Measurements from ENCODE around the gene MED19. TPM values are rescaled to one million over a fixed set of nuclear protein-coding genes. Genes with fewer than 3 reads are reported as not detected.

MED19 gene
- 9.7 TPM for polyA plus RNA-seq (2013)

DNA sequence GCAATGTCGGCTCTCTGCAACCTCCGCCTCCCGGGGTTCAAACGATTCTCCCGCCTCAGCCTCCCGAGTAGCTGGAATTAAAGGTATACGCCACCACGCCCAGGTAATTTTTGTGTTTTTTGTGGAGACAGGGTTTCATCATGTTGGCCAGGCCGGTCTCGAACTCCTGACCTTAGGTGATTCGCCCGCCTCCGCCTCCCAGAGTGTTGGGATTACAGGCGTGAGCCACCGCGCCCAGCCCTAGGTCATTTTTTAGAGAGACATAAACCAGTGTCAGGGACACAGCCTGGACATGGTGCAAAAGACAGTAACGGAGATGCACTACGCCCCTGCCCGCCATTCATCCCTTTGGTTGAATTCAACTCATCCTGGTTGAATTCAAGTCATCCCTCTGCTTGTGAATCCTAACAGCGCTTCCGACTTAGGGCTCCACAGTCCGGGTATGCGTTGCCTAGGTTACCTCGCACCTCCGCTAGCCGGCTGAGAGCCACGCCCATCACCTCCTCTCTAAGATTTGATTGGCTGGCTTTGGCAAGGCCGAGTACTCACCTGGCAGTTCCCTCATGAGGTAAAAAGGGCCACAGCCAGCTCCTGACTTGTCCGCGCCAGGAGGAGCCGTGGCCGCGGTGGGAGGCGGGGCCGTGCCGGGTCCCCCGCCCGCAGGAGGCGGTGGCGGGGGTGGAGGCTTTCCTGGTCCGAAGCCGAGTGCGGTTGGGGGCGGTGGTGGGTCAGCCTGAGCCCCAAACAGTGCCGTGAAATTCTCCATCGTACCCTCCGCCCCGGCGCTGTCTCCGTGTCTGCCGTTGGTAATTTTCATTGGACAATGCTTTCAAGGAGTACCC, at the start of gene MED19:
MED19 (minus strand) TSS at position 802 of the 842 bp plus-strand sequence; CDS start at position 766, 36 bp downstream.
- Histone ChIP-seq H3K27me3 (replicated peaks in 2 of 5; ENCODE audit: control insufficient read depth in 4 of 5, insufficient read depth in 5 of 5, low read length in 4 of 5) (no peaks in the 10 kb centered on the region), H3K4me1 (ENCODE audit: control extremely low read depth in 1 of 4, control insufficient read depth in 4 of 4, insufficient read depth in 4 of 4, low read length in 3 of 4) (peaks cover 18 to 28% (median 21%) of the 10 kb centered on the region in 4 experiments), H3K27ac (ENCODE audit: insufficient read depth in 1 of 2, low read depth in 1 of 2, low read length in 2 of 2, poor library complexity in 1 of 2, severe bottlenecking in 2 of 2) (peak within 1 kb of the TSS; percentile 93 to 97), H3K36me3 (ENCODE audit: control insufficient read depth in 4 of 4, insufficient read depth in 4 of 4, low read length in 3 of 4) (peaks cover 0 to 7% (median 2%) of the 10 kb centered on the region in 4 experiments), H3K4me3 (ENCODE audit: control insufficient read depth in 1 of 7, extremely low read depth in 1 of 7, insufficient read depth in 4 of 7, low read depth in 2 of 7, low read length in 6 of 7) (peak within 1 kb of the TSS; percentile 79 to 100 (median 98)), H3K9me3 (ENCODE audit: control extremely low read depth in 1 of 5, control insufficient read depth in 4 of 5, insufficient read depth in 2 of 5, low read depth in 1 of 5, low read length in 4 of 5) (no peaks in the 10 kb centered on the region)
- 11% methylated on average over 47 of the region's 51 CpGs for WGBS (ENCODE audit: insufficient coverage)
- DNase-seq: peak; percentile 84 to 90 (median 87)
- ChIA-PET CTCF (interaction anchor here (1.6 kb wide), 1 partner anchor 18 kb away, joined by 3 read pairs; no protein-coding TSS in a partner anchor), POLR2A (interaction anchor here (0.6 kb wide), 1 partner anchor 853 kb away, joined by 4 read pairs; no protein-coding TSS in a partner anchor)

- Histone ChIP-seq H3K4me3 (ENCODE audit: control insufficient read depth in 1 of 7, extremely low read depth in 1 of 7, insufficient read depth in 4 of 7, low read depth in 2 of 7, low read length in 6 of 7) (no peak overlapping the region), H3K36me3 (ENCODE audit: control insufficient read depth in 4 of 4, insufficient read depth in 4 of 4, low read length in 3 of 4) (no peaks in the 10 kb centered on the region), H3K27me3 (replicated peaks in 2 of 5; ENCODE audit: control insufficient read depth in 4 of 5, insufficient read depth in 5 of 5, low read length in 4 of 5) (no peaks in the 10 kb centered on the region), H3K27ac (ENCODE audit: insufficient read depth in 1 of 2, low read depth in 1 of 2, low read length in 2 of 2, poor library complexity in 1 of 2, severe bottlenecking in 2 of 2) (no peak overlapping the region), H3K9me3 (ENCODE audit: control extremely low read depth in 1 of 5, control insufficient read depth in 4 of 5, insufficient read depth in 2 of 5, low read depth in 1 of 5, low read length in 4 of 5) (no peaks in the 10 kb centered on the region), H3K4me1 (ENCODE audit: control extremely low read depth in 1 of 4, control insufficient read depth in 4 of 4, insufficient read depth in 4 of 4, low read length in 3 of 4) (peaks cover 3 to 10% (median 8%) of the 10 kb centered on the region in 4 experiments)
- DNase-seq: no peak
- no CpG with 5 or more reads among the region's 3 CpGs for WGBS (ENCODE audit: insufficient coverage)
- CTCF ChIA-PET: interaction anchor here (0.7 to 32.2 kb wide), 6 partner anchors 10 to 756 kb away, joined by 3 to 571 read pairs (median 6); partner anchors contain the start of gene SELENOH
- POLR2A ChIA-PET: no interaction called here
Measured at GRCh38 chr11:57758174-57758573, 46.2 kb upstream of the MED19 start.

- H3K4me3 ChIP-seq (ENCODE audit: control insufficient read depth in 1 of 7, extremely low read depth in 1 of 7, insufficient read depth in 4 of 7, low read depth in 2 of 7, low read length in 6 of 7): no peak overlapping the region
- CTCF ChIA-PET: no interaction called here
- no peaks in the 10 kb centered on the region for H3K36me3 ChIP-seq (ENCODE audit: control insufficient read depth in 4 of 4, insufficient read depth in 4 of 4, low read length in 3 of 4)
- POLR2A ChIA-PET: no interaction called here
- H3K27ac ChIP-seq (ENCODE audit: insufficient read depth in 1 of 2, low read depth in 1 of 2, low read length in 2 of 2, poor library complexity in 1 of 2, severe bottlenecking in 2 of 2): no peak overlapping the region
- H3K4me1 ChIP-seq (ENCODE audit: control extremely low read depth in 1 of 4, control insufficient read depth in 4 of 4, insufficient read depth in 4 of 4, low read length in 3 of 4): no peaks in the 10 kb centered on the region
- 98% methylated on average over 26 of the region's 30 CpGs for WGBS (ENCODE audit: insufficient coverage)
- no peaks in the 10 kb centered on the region for H3K27me3 ChIP-seq (replicated peaks in 2 of 5; ENCODE audit: control insufficient read depth in 4 of 5, insufficient read depth in 5 of 5, low read length in 4 of 5)
- DNase-seq: no peak
- H3K9me3 ChIP-seq (ENCODE audit: control extremely low read depth in 1 of 5, control insufficient read depth in 4 of 5, insufficient read depth in 2 of 5, low read depth in 1 of 5, low read length in 4 of 5): no peaks in the 10 kb centered on the region
Measured at GRCh38 chr11:57752954-57753353, 40.9 kb upstream of the MED19 start.

GRCh38 chr11:57751676-57752253, 39.8 kb upstream of the MED19 start, which contains the start of gene BTBD18:
TSS of gene BTBD18 (minus strand) at chr11:57751819. CDS start at chr11:57751188, 631 bp downstream.
- Histone ChIP-seq H3K36me3 (ENCODE audit: control insufficient read depth in 4 of 4, insufficient read depth in 4 of 4, low read length in 3 of 4) (peaks cover 0 to 5% (median 1%) of the 10 kb centered on the region in 4 experiments), H3K27me3 (replicated peaks in 2 of 5; ENCODE audit: control insufficient read depth in 4 of 5, insufficient read depth in 5 of 5, low read length in 4 of 5) (no peaks in the 10 kb centered on the region), H3K9me3 (ENCODE audit: control extremely low read depth in 1 of 5, control insufficient read depth in 4 of 5, insufficient read depth in 2 of 5, low read depth in 1 of 5, low read length in 4 of 5) (no peaks in the 10 kb centered on the region), H3K27ac (ENCODE audit: insufficient read depth in 1 of 2, low read depth in 1 of 2, low read length in 2 of 2, poor library complexity in 1 of 2, severe bottlenecking in 2 of 2) (no peak within 1 kb of the TSS), H3K4me1 (ENCODE audit: control extremely low read depth in 1 of 4, control insufficient read depth in 4 of 4, insufficient read depth in 4 of 4, low read length in 3 of 4) (no peaks in the 10 kb centered on the region), H3K4me3 (ENCODE audit: control insufficient read depth in 1 of 7, extremely low read depth in 1 of 7, insufficient read depth in 4 of 7, low read depth in 2 of 7, low read length in 6 of 7) (no peak within 1 kb of the TSS)
- DNase-seq: peak; percentile 25 to 42 (median 40)
- POLR2A ChIA-PET: no interaction called here
- 94% methylated on average over 5 of the region's 10 CpGs for WGBS (ENCODE audit: insufficient coverage)
- CTCF ChIA-PET: interaction anchor here (0.7 to 7.5 kb wide), 13 partner anchors 8 to 761 kb away, joined by 3 to 100 read pairs (median 4); partner anchors contain the start of gene CTNND1

DNA sequence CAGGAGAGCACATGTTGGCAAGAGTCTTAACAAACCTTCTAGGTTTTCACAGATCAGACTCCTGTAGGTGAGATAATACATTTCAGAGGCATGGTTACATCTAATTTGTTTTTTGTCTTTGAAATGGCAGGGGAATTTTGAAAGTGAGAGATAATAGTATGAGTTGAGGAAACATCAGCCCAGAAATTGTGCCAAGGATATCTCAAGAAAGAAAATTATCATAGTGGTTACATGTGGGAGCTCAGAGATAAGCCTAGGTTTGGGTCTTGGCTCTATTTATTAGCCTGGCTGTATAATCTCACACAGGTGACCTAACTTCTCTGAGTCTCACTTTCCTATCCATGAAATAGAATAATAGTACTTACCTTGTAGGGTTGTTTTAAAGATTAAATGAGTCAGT, 39.2 kb upstream of the MED19 start:
- Histone ChIP-seq H3K36me3 (ENCODE audit: control insufficient read depth in 4 of 4, insufficient read depth in 4 of 4, low read length in 3 of 4) (peaks cover 0 to 6% (median 1%) of the 10 kb centered on the region in 4 experiments), H3K27ac (ENCODE audit: insufficient read depth in 1 of 2, low read depth in 1 of 2, low read length in 2 of 2, poor library complexity in 1 of 2, severe bottlenecking in 2 of 2) (no peak overlapping the region), H3K4me3 (ENCODE audit: control insufficient read depth in 1 of 7, extremely low read depth in 1 of 7, insufficient read depth in 4 of 7, low read depth in 2 of 7, low read length in 6 of 7) (no peak overlapping the region), H3K27me3 (replicated peaks in 2 of 5; ENCODE audit: control insufficient read depth in 4 of 5, insufficient read depth in 5 of 5, low read length in 4 of 5) (no peaks in the 10 kb centered on the region), H3K4me1 (ENCODE audit: control extremely low read depth in 1 of 4, control insufficient read depth in 4 of 4, insufficient read depth in 4 of 4, low read length in 3 of 4) (no peaks in the 10 kb centered on the region), H3K9me3 (ENCODE audit: control extremely low read depth in 1 of 5, control insufficient read depth in 4 of 5, insufficient read depth in 2 of 5, low read depth in 1 of 5, low read length in 4 of 5) (no peaks in the 10 kb centered on the region)
- ChIA-PET CTCF (interaction anchor here (0.7 to 7.5 kb wide), 10 partner anchors 9 to 762 kb away, joined by 3 to 100 read pairs (median 4); partner anchors contain the start of gene CTNND1), POLR2A (no interaction called here)
- DNase-seq: no peak

DNA sequence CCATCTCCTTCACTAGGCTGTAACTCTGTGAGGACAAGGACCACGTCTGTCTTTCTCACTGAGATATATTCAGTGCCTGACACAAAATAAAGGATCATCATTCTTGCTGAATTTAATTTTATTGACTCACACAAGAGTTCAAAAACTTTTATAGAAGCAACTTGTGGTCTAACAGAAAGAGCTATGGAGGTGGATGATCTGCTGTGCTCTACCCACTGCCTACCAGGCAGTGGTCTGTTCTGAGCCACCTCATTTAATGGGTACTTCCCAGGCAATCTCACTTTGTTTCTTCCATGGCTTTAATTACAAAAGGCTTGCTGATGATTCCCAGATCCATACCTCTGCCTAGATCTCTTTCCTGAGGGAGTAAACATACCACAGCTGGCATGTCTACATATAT, 34.9 kb upstream of the MED19 start:
- 100% methylated on average over 1 of the region's 1 CpG for WGBS (ENCODE audit: insufficient coverage)
- no peaks in the 10 kb centered on the region for H3K27me3 ChIP-seq (replicated peaks in 2 of 5; ENCODE audit: control insufficient read depth in 4 of 5, insufficient read depth in 5 of 5, low read length in 4 of 5)
- H3K4me3 ChIP-seq (ENCODE audit: control insufficient read depth in 1 of 7, extremely low read depth in 1 of 7, insufficient read depth in 4 of 7, low read depth in 2 of 7, low read length in 6 of 7): no peak overlapping the region
- H3K36me3 ChIP-seq (ENCODE audit: control insufficient read depth in 4 of 4, insufficient read depth in 4 of 4, low read length in 3 of 4): peaks cover 8 to 42% (median 23%) of the 10 kb centered on the region in 4 experiments
- CTCF ChIA-PET: interaction anchor here (1.3 to 7.5 kb wide), 3 partner anchors 9 to 178 kb away, joined by 3 to 100 read pairs (median 50); no protein-coding TSS in a partner anchor
- no peak overlapping the region for H3K27ac ChIP-seq (ENCODE audit: insufficient read depth in 1 of 2, low read depth in 1 of 2, low read length in 2 of 2, poor library complexity in 1 of 2, severe bottlenecking in 2 of 2)
- no peaks in the 10 kb centered on the region for H3K9me3 ChIP-seq (ENCODE audit: control extremely low read depth in 1 of 5, control insufficient read depth in 4 of 5, insufficient read depth in 2 of 5, low read depth in 1 of 5, low read length in 4 of 5)
- peaks cover 6 to 14% (median 12%) of the 10 kb centered on the region in 4 experiments for H3K4me1 ChIP-seq (ENCODE audit: control extremely low read depth in 1 of 4, control insufficient read depth in 4 of 4, insufficient read depth in 4 of 4, low read length in 3 of 4)
- POLR2A ChIA-PET: no interaction called here
- no peak for DNase-seq
